GM08714 (cell line): ENCODE measurements around the gene ACBD4.

Experiments used
- H3K4me3 ChIP-seq: fragments of 200-500 bp; sonication (Bioruptor generic); 2 replicates; pipeline ENCODE4 v1.5.1; 2014; ENCODE audit warnings: mild to moderate bottlenecking, low read length, inconsistent platforms
- ZNF274 ChIP-seq: IDR thresholded peaks from 2 replicates; pipeline ENCODE4 v1.6.1; 2012; ENCODE audit warnings: mild to moderate bottlenecking, low read depth, low read length

Gene ACBD4

GRCh38 chr17:45145035-45145389 lies 9.5 kb downstream of the ACBD4 start:
- no peak overlapping the region for H3K4me3 ChIP-seq
- TF ChIP-seq ZNF274 = no peak

DNA sequence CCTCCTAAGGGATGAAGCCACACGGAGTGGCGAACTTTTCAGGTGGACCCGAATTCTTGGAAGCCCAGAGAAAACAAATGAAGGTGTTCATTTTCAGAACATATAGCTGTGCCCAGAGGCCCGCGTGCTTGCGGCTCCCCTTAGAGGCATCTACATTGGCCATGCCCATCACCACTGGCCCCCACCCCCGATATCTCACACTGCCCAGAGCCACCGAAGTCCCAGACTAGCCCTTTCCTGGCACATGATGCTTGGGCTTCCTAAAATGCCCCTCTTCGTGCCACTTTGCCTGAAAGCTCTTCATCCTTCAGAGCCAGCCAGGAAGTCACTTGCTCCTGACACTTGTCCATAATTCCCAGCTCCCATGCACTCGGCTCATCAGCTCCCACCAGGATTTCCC lies 10.7 kb downstream of the ACBD4 start:
- no peak for TF ChIP-seq ZNF274
- no peak overlapping the region for H3K4me3 ChIP-seq

DNA sequence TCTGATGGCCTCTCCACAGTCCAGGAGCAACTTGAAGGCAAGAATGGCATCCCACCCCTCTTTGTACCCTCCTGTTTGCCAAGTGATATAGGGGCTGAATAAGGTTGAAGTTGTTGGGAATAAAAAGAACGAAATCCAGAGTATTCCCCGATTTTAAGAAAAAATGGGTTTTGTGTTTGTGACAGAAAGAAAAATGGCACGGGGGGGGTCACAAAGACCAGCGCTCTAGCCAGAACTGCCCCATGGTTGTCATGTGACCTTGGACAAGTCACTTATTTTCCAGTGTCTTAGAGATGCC lies 11.1 kb downstream of the ACBD4 start:
- H3K4me3 ChIP-seq = peak overlapping the region; percentile 66; the same call in 1 of the 2 replicates
- TF ChIP-seq ZNF274 = no peak

DNA sequence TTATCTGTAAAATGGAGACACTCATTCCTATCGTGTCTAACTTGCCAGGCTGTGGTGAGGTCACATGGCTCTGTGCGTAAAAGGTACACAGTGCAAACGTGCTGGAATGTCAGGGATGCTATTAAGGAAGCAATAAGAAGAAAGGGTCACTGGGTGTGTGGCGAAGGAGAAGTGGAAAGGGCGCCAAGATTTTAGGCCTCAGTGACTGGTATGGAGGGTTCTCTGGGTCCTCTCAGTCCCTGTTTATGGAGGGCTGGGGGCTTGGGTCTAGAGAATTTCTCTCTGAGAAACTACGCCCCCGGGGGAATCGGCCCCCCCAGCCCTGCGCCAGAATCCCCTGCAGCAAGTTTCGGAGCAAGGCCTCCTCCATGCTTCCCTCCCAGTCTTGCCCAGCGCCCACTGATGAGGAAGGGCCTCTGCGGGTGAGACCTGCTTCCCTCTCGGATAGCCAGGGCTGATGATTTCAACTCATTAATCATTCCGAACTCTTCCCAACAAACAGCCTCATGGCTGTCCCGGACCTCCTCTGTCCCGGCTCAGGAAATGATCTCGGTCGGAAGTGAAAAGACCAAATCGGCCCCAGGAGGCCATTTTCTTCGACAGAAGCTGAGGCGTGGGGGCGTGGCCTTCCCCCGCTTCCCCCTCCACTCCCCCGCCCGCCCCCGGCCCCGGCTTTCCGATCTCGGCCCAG lies 11.5 kb downstream of the ACBD4 start:
- H3K4me3 ChIP-seq = peak overlapping the region; percentile 66
- TF ChIP-seq ZNF274 = no peak

GRCh38 chr17:45147581-45148182 lies 12.2 kb downstream of the ACBD4 start:
- TF ChIP-seq ZNF274 = no peak
- H3K4me3 ChIP-seq = peak overlapping the region; percentile 66

- TF ChIP-seq ZNF274 = no peak
- H3K4me3 ChIP-seq = peak within 1 kb of the TSS; percentile 77
Measured at GRCh38 chr17:45148183-45149036, 12.9 kb downstream of the ACBD4 start, which contains the start of gene HEXIM1. Gene HEXIM1, plus strand, starts transcription at chr17:45148475. Its CDS starts 716 bp downstream, at chr17:45149191.

GRCh38 chr17:45149037-45149668 lies 13.7 kb downstream of the ACBD4 start:
- peak overlapping the region; percentile 77 for H3K4me3 ChIP-seq
- TF ChIP-seq ZNF274 = no peak

GRCh38 chr17:45149669-45150664 lies 14.5 kb downstream of the ACBD4 start:
- TF ChIP-seq ZNF274 = no peak
- peak overlapping the region; percentile 77 for H3K4me3 ChIP-seq

DNA sequence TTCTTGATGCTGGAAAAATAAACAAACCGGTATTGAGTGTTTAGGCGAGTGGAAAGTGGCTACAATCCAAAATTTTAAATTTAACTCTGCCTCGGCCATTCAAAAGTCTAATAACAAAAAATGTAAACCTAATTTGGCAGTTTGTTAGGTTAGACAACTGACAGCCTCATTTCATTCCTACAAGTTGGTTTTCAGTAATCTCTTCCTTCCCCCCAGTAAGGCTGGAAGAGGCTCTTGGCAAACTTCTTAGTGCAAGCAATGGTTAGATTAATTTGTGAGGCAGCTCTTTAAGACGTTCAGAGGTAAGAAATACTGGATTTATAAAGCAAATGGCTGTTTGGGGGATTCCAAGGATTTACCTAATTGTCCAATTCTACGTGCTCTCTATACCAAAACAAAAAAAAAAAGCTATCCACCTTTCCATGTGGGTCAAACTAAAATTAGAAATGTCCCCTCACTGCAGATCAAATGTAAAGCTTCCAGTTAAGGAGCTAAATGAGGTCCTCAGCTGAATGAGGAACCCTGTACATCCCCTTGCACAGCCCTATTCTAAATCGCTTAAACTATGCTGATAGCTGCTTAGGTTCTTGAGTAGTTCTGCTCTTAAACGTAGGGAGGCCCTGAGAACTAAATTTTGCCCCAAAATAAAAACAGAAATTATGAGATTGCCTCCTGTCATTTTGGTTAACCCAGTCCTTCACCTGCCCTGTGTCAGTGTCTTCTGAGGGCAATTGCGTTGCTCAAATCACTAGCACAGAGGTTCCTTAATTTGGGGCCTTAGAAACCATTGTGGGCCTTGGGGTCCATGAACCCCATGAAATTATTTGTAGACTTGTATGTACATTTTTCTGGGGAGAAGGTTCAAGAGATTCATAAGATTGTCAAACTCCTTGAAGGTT lies 15.7 kb downstream of the ACBD4 start:
- no peak for TF ChIP-seq ZNF274

DNA sequence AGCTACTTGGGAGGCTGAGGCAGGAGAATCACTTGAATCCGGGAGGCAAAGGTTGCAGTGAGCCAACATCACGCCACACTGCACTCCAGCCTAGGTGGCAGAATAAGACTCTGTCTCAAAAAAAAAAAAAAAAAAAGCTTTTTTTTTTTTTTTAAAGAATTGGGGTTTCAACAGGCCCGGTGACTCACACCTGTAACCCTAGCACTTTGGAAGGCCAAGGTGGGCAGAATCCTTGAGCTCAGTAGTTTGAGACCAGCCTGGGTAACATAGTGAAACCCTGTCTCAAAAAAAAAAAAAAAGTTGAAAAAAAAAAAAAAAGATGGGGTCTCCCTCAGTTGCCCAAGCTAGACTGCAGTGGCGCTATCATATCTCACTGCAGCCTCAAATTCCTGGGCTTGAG lies 19.5 kb downstream of the ACBD4 start:
- H3K4me3 ChIP-seq = no peak overlapping the region

More for the DNA sequence above, 15.7 kb downstream of the ACBD4 start:
- H3K4me3 ChIP-seq = peak overlapping the region; percentile 77

DNA sequence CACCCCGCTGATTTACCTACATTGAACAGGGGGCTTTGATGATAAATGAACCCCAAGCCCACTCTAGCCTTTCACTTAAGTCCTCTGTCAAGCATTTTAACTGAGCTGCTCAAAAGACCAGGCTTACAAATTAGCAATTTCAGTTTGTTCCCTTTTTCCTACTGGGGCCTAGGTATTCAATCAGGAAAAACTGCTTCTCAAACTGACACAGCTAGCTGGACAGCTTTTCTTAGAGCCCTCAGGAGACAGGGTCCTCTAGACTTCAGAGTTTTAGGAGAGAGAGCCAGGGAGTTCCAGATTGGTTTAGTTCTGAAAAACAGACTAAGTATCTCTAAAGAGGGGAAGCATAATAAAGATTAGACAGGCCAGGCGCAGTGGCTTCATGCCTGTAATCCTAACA lies 20.0 kb downstream of the ACBD4 start:
- no peak overlapping the region for H3K4me3 ChIP-seq
- no peak for TF ChIP-seq ZNF274

More for the DNA sequence above, 19.5 kb downstream of the ACBD4 start:
- TF ChIP-seq ZNF274 = no peak

GRCh38 chr17:45156242-45156641 lies 20.8 kb downstream of the ACBD4 start:
- H3K4me3 ChIP-seq = no peak overlapping the region

More at GRCh38 chr17:45156242-45156641, 20.8 kb downstream of the ACBD4 start:
- TF ChIP-seq ZNF274 = no peak
